ENCODE measurements around the gene ZNF319. TPM values are rescaled to one million over a fixed set of nuclear protein-coding genes. Genes with fewer than 3 reads are reported as not detected.

Gene ZNF319
- total and polyA plus RNA-seq, 2 of the 8 experiments (the other 6 are each of a cell fraction or from before 2014, with no cell fraction given), result 3.3 to 5.5 TPM

GRCh38 chr16:57961538-57961937 lies 38.9 kb downstream of the ZNF319 start:
- no peaks in the 10 kb centered on the region for H3K27me3 ChIP-seq (replicated peaks in 1 of 4; ENCODE audit: control insufficient read depth in 3 of 4, extremely low read depth in 1 of 4, insufficient read depth in 3 of 4, low read length in 3 of 4)
- H3K4me3 ChIP-seq (ENCODE audit: extremely low read depth in 1 of 4, insufficient read depth in 2 of 4, low read depth in 3 of 4, low read length in 4 of 4), result no peak overlapping the region
- no peak overlapping the region for H3K4me2 ChIP-seq (ENCODE audit: insufficient read depth in 1 of 2, low read depth in 2 of 2, low read length in 2 of 2)
- H3K23ac ChIP-seq (ENCODE audit: insufficient read length), result no peak overlapping the region
- H2AFZ ChIP-seq (ENCODE audit: low read length), result no peak overlapping the region
- no peaks in the 10 kb centered on the region for H4K20me1 ChIP-seq (replicated peaks in 1 of 2; ENCODE audit: control insufficient read depth in 1 of 2, insufficient read depth in 2 of 2, low read length in 2 of 2)
- no peaks in the 10 kb centered on the region for H3K36me3 ChIP-seq (ENCODE audit: control insufficient read depth in 2 of 4, insufficient read depth in 4 of 4, low read length in 3 of 4)
- H3K27ac ChIP-seq (ENCODE audit: low read depth, low read length), result no peak overlapping the region
- H3K56ac ChIP-seq (replicated peaks; ENCODE audit: insufficient read length, low read depth, low read length), result no peak overlapping the region
- DNase-seq (ENCODE audit: low read depth in 1 of 2, low spot score in 2 of 2) (no peak), FAIRE-seq (no peak)
- H3K18ac ChIP-seq (ENCODE audit: extremely low read depth, low read length), result no peak overlapping the region
- no peak overlapping the region for H2BK15ac ChIP-seq (ENCODE audit: low read length)
- no peak overlapping the region for H3K9ac ChIP-seq (replicated peaks in 1 of 4; ENCODE audit: extremely low read depth in 1 of 4, low read depth in 3 of 4, low read length in 3 of 4)
- no peaks in the 10 kb centered on the region for H3K23me2 ChIP-seq (ENCODE audit: low read depth, low read length)
- ChIA-PET POLR2A (ENCODE audit: partially characterized antibody) (interaction anchor here (3.1 kb wide), 1 partner anchor 11 kb away, joined by 10 read pairs; the partner anchor contains the start of gene CNGB1), CTCF (ENCODE audit: partially characterized antibody) (interaction anchor here (0.7 to 3.2 kb wide), 10 partner anchors 8 to 55 kb away, joined by 3 to 15 read pairs (median 4); partner anchors contain the start of genes CNGB1 and USB1)
- no peak overlapping the region for H2BK20ac ChIP-seq (ENCODE audit: low read length)
- H4K8ac ChIP-seq (ENCODE audit: extremely low read depth, insufficient read depth, low read length), result peak overlapping the region; percentile 15; the same call in 1 of the 2 replicates
- no peak overlapping the region for H2AK5ac ChIP-seq (ENCODE audit: low read depth, low read length)
- TF ChIP-seq SUZ12 (IDR thresholded peaks at IDR 0.05; ENCODE audit: low read length) (no peak), USF2 (IDR thresholded peaks at IDR 0.05; ENCODE audit: low read length) (no peak)
- no peak overlapping the region for H3K4ac ChIP-seq (replicated peaks; ENCODE audit: insufficient read length, low read depth, low read length)
- no peaks in the 10 kb centered on the region for H3K79me2 ChIP-seq (ENCODE audit: control insufficient read depth in 1 of 2, insufficient read depth in 2 of 2, low read length in 2 of 2)
- no peak overlapping the region for H2BK120ac ChIP-seq (replicated peaks; ENCODE audit: low read depth, low read length)
- no peak overlapping the region for H3K14ac ChIP-seq (ENCODE audit: insufficient read length)
- peaks cover 0 to 10% (median 5%) of the 10 kb centered on the region in 4 experiments; a peak in 6 of 7 replicates for H3K4me1 ChIP-seq (replicated peaks in 1 of 4; ENCODE audit: control insufficient read depth in 3 of 4, insufficient read depth in 4 of 4, low read length in 3 of 4)
- no peaks in the 10 kb centered on the region for H3K79me1 ChIP-seq (ENCODE audit: low read depth, low read length)
- H3K9me3 ChIP-seq (ENCODE audit: insufficient read depth in 2 of 2, low read depth in 1 of 2, low read length in 1 of 2), result no peaks in the 10 kb centered on the region
- no peak overlapping the region for H4K91ac ChIP-seq (replicated peaks; ENCODE audit: insufficient read length, low read length)
- WGBS, 2 experiments (ENCODE audit: extremely low coverage in 1 of 2, insufficient coverage in 1 of 2, insufficient read length in 1 of 2, insufficient replicate concordance in 2 of 2, low coverage in 1 of 2, low lambda C conversion rate in 2 of 2, missing lambda C conversion rate in 1 of 2), result 89% methylated on average over 2 of the region's 2 CpGs; no CpG with 5 or more reads in 1 of the 2 experiments
- no peak overlapping the region for H2BK5ac ChIP-seq (ENCODE audit: low read depth, low read length)
- no peak overlapping the region for H4K5ac ChIP-seq (ENCODE audit: insufficient read length, low read depth, low read length)
- H2BK12ac ChIP-seq (ENCODE audit: low read depth, low read length), result no peak overlapping the region
